A549 (cell line): ENCODE measurements around the gene PAPPA. TPM values are rescaled to one million over a fixed set of nuclear protein-coding genes. Genes with fewer than 3 reads are reported as not detected.

Experiments used
- ATAC-seq, 2 experiments: fragments of 200-7000 bp in 1 of 2; fragments of >200 bp in 1 of 2; cut with Nextera tagmentation in 1 of 2; cut with Tn5 transposase in 1 of 2; 3 replicates each; pipeline versions ENCODE4 v1.8.0 to v1.9.1; 2018 to 2020; ENCODE audit warnings: mild to moderate bottlenecking in 1 of 2, moderate library complexity in 1 of 2
- CTCF ChIA-PET: fragments of 300-600 bp; sonication (Branson Sonifier 250); formaldehyde crosslinking; extraction: SDS; loops from one replicate; lab custom pipeline; 2021; ENCODE audit warnings: antibody characterized with exemption, inconsistent platforms; lab: Yijun Ruan, JAX
- POLR2A ChIA-PET: fragments of 350-600 bp; formaldehyde crosslinking; extraction: SDS; loops from one replicate; lab custom pipeline; 2021; ENCODE audit warnings: antibody characterized with exemption, inconsistent platforms; lab: Yijun Ruan, JAX
- DNase-seq, 2 experiments: peaks; one replicate each; pipeline versions ENCODE4 v3.0.0 to v3.0.0-alpha.2; 2011 to 2016; ENCODE audit warnings: low read depth in 1 of 2, low spot score in 1 of 2
- FAIRE-seq: peaks from 2 replicates; lab custom pipeline; 2011; peaks lifted over from hg19 to GRCh38; lab: Jason Lieb, UNC
- H3K27ac ChIP-seq, 2 experiments: fragments of >200 bp; sonication (Bioruptor Twin); formaldehyde crosslinking; 3 replicates each; pipeline ENCODE4 v1.5.1; 2016 to 2017
- H3K4me1 ChIP-seq: fragments of >200 bp; sonication (Bioruptor Twin); formaldehyde crosslinking; 3 replicates; pipeline ENCODE4 v1.6.1; 2016
- H3K4me2 ChIP-seq: fragments of >200 bp; sonication (Bioruptor Twin); formaldehyde crosslinking; 3 replicates; pipeline ENCODE4 v1.6.1; 2016
- H3K4me3 ChIP-seq: fragments of >200 bp; sonication (Bioruptor Twin); formaldehyde crosslinking; 3 replicates; pipeline ENCODE4 v1.5.1; 2016
- H3K9me3 ChIP-seq: fragments of >200 bp; sonication (Bioruptor Twin); formaldehyde crosslinking; 3 replicates; pipeline ENCODE4 v1.6.1; 2016
- BHLHE40 ChIP-seq: IDR thresholded peaks from 2 replicates; pipeline ENCODE4 v1.6.1; 2012; ENCODE audit warnings: low read depth, low read length, inconsistent platforms
- ELK1 ChIP-seq: fragments of 150-350 bp; IDR thresholded peaks from 2 replicates; pipeline ENCODE4 v1.6.1; 2014; ENCODE audit warnings: low read depth, mild to moderate bottlenecking, low read length
- FOSB ChIP-seq: fragments of 250-450 bp; sonication (Bioruptor Pico); IDR thresholded peaks from 2 replicates; pipeline ENCODE4 v1.5.0; 2020; ENCODE audit warnings: mild to moderate bottlenecking, moderate library complexity
- HMGXB4 ChIP-seq: fragments of 250-450 bp; sonication (Bioruptor Pico); IDR thresholded peaks from 2 replicates; pipeline ENCODE4 v1.5.0; 2021; ENCODE audit warnings: mild to moderate bottlenecking, moderate library complexity, borderline replicate concordance
- JUN ChIP-seq, 2 experiments: fragments of >200 bp; sonication (Bioruptor Twin); formaldehyde crosslinking; IDR thresholded peaks; 2 replicates in 1 of 2; 3 replicates in 1 of 2; pipeline ENCODE4 v1.6.1; 2016 to 2017
- KDM5A ChIP-seq: fragments of 200-600 bp; sonication (generic); IDR thresholded peaks from 2 replicates; pipeline ENCODE4 v1.6.1; 2016; ENCODE audit warnings: antibody characterized with exemption, mild to moderate bottlenecking
- MAFK ChIP-seq: fragments of 450-650 bp; IDR thresholded peaks from 2 replicates; pipeline ENCODE4 v1.6.1; 2014; ENCODE audit not compliant: partially characterized antibody
- MAX ChIP-seq: IDR thresholded peaks from 2 replicates; pipeline ENCODE4 v1.6.1; 2012
- PBX3 ChIP-seq: IDR thresholded peaks from 2 replicates; pipeline ENCODE4 v1.6.1; 2012
- RARB ChIP-seq: fragments of 250-450 bp; sonication (Bioruptor Pico); IDR thresholded peaks from 2 replicates; pipeline ENCODE4 v1.8.0; 2021; ENCODE audit warnings: mild to moderate bottlenecking, moderate library complexity
- RCOR1 ChIP-seq: fragments of 150-350 bp; IDR thresholded peaks from 2 replicates; pipeline ENCODE4 v1.6.1; 2014; ENCODE audit warnings: antibody characterized with exemption, low read length, low read depth
- RFX5 ChIP-seq: fragments of 450-650 bp; IDR thresholded peaks from 2 replicates; pipeline ENCODE4 v1.7.1; 2014; ENCODE audit warnings: antibody characterized with exemption, mild to moderate bottlenecking, moderate library complexity
- TFCP2L1 ChIP-seq: fragments of 250-450 bp; sonication (Bioruptor Pico); IDR thresholded peaks from 2 replicates; pipeline ENCODE4 v1.5.0; 2021; ENCODE audit warnings: mild to moderate bottlenecking
- TP53 ChIP-seq: fragments of 250-450 bp; sonication (Bioruptor Pico); IDR thresholded peaks from 2 replicates; pipeline ENCODE4 v1.5.0; 2021; ENCODE audit warnings: mild to moderate bottlenecking, moderate library complexity
- ZC3H11A ChIP-seq: fragments of 450-650 bp; IDR thresholded peaks from 2 replicates; pipeline ENCODE4 v1.6.1; 2014; ENCODE audit warnings: antibody characterized with exemption, mild to moderate bottlenecking
- WGBS: methylation state at CpG from one replicate; pipeline ENCODE4 v1.1.6; 2017; ENCODE audit errors: missing lambda C conversion rate; 5-methylcytosine and 5-hydroxymethylcytosine counted together
- polyA plus RNA-seq, 4 experiments: library from polyadenylated mRNA; depleted of rRNA in 3 of 4; stranded (reverse); fragments of >200 nt; fragmentation: RNase III in 1 of 4; extraction: RNeasy Plus Mini Kit Qiagen cat#74134 plus additional on column Dnase treatment in 1 of 4; gene quantifications; 2 replicates in 3 of 4; 3 replicates in 1 of 4; pipeline ENCODE4 v1.2.3, GENCODE V29; 2011 to 2017

Gene PAPPA
- polyA plus RNA-seq, 2 of the 4 experiments (the other 2 are of a cell fraction) = 40.0 to 127 TPM

GRCh38 chr9:116331241-116331640 lies 177.7 kb downstream of the PAPPA start:
- POLR2A ChIA-PET = no interaction called here
- H3K4me1 ChIP-seq = peaks cover 53% of the 10 kb centered on the region
- no peak for ATAC-seq

GRCh38 chr9:116332090-116332489 lies 178.5 kb downstream of the PAPPA start:
- Histone ChIP-seq H3K9me3 (no peaks in the 10 kb centered on the region), H3K27ac (peak overlapping the region in 1 of 2 experiments; percentile 69; a peak in 2 of 6 replicates), H3K4me2 (no peak overlapping the region), H3K4me1 (peaks cover 60% of the 10 kb centered on the region), H3K4me3 (no peak overlapping the region)
- ChIA-PET POLR2A (no interaction called here), CTCF (no interaction called here)
- ATAC-seq (no peak), DNase-seq (no peak), FAIRE-seq (no peak)
- TF ChIP-seq KDM5A = no peak
- TF ChIP-seq PBX3 = no peak
- no peak for TF ChIP-seq FOSB (CRISPR knock-in tag)
- TF ChIP-seq TFCP2L1 (CRISPR knock-in tag) = no peak
- TF ChIP-seq ZC3H11A = no peak
- WGBS = 89% methylated on average over 6 of the region's 6 CpGs

More at GRCh38 chr9:116331241-116331640, 177.7 kb downstream of the PAPPA start:
- Histone ChIP-seq H3K27ac (no peak overlapping the region), H3K4me2 (no peak overlapping the region), H3K4me3 (no peak overlapping the region), H3K9me3 (no peaks in the 10 kb centered on the region)
- TF ChIP-seq HMGXB4 (no peak), RARB (CRISPR knock-in tag) (no peak), JUN (IDR thresholded peaks at IDR 0.05) (0 out of 5 replicates have a peak, but pooled peaks of 1 of the 2 experiments have one; percentile 23), TP53 (CRISPR knock-in tag) (no peak), MAX (no peak), BHLHE40 (no peak), ELK1 (no peak), RCOR1 (no peak)
- FAIRE-seq (no peak), DNase-seq (no peak)
- CTCF ChIA-PET = no interaction called here
- WGBS = 89% methylated on average over 3 of the region's 3 CpGs

- WGBS = 94% methylated on average over 3 of the region's 3 CpGs
- H3K9me3 ChIP-seq = no peaks in the 10 kb centered on the region
- TF ChIP-seq MAFK (no peak), ELK1 (no peak), RFX5 (no peak)
- FAIRE-seq (no peak), DNase-seq (no peak), ATAC-seq (no peak)
- H3K4me2 ChIP-seq = no peak overlapping the region
- peak overlapping the region in 1 of 2 experiments; percentile 69; a peak in 4 of 6 replicates for H3K27ac ChIP-seq
- no peak overlapping the region for H3K4me3 ChIP-seq
- CTCF ChIA-PET = no interaction called here
- H3K4me1 ChIP-seq = peaks cover 61% of the 10 kb centered on the region
- POLR2A ChIA-PET = no interaction called here
These were observed 179.7 kb downstream of the PAPPA start for GRCh38 chr9:116333254-116333653.
